MM.1S (cell line): ENCODE data around the gene MTCL1.

Experiments
- DNase-seq: peaks from one replicate; pipeline ENCODE4 v3.0.0-alpha.2; 2015
- H2AFZ ChIP-seq: fragments of 300-600 bp; sonication (generic); 2 replicates; pipeline ENCODE4 v1.6.0; 2016; ENCODE audit warnings: antibody characterized with exemption, low read length
- H3F3A ChIP-seq: fragments of 300-600 bp; sonication (generic); 2 replicates; pipeline ENCODE4 v1.6.1; 2016; ENCODE audit warnings: mild to moderate bottlenecking, antibody characterized with exemption, low read length, moderate library complexity, mixed read lengths; ENCODE audit not compliant: insufficient read depth
- H3K27ac ChIP-seq: fragments of 300-600 bp; sonication (generic); 2 replicates; pipeline ENCODE4 v1.5.1; 2016; ENCODE audit warnings: mild to moderate bottlenecking, low read length
- H3K27me3 ChIP-seq: fragments of 300-600 bp; sonication (generic); replicated peaks from 2 replicates; pipeline ENCODE4 v1.6.0; 2016; ENCODE audit warnings: low read length; ENCODE audit not compliant: insufficient read depth
- H3K36me3 ChIP-seq: fragments of 300-600 bp; sonication (generic); replicated peaks from 2 replicates; pipeline ENCODE4 v1.6.1; 2016; ENCODE audit warnings: mild to moderate bottlenecking, low read length, mixed read lengths; ENCODE audit not compliant: insufficient read depth
- H3K4me1 ChIP-seq: fragments of 300-600 bp; sonication (generic); 2 replicates; pipeline ENCODE4 v1.6.1; 2016; ENCODE audit warnings: low read length, mixed read lengths
- H3K4me2 ChIP-seq: fragments of 300-600 bp; sonication (generic); 2 replicates; pipeline ENCODE4 v1.6.0; 2016; ENCODE audit warnings: low read depth, low read length
- H3K4me3 ChIP-seq: fragments of 300-600 bp; sonication (generic); 2 replicates; pipeline ENCODE4 v1.5.1; 2016; ENCODE audit warnings: low read length, mixed read lengths
- H3K79me2 ChIP-seq: fragments of 300-600 bp; sonication (generic); 2 replicates; pipeline ENCODE4 v1.6.1; 2016; ENCODE audit warnings: mixed run types, low read length, mixed read lengths
- H3K9ac ChIP-seq: fragments of 300-600 bp; sonication (generic); 2 replicates; pipeline ENCODE4 v1.6.1; 2016; ENCODE audit warnings: low read length, mixed read lengths
- H3K9me2 ChIP-seq: fragments of 300-600 bp; sonication (generic); replicated peaks from 2 replicates; pipeline ENCODE4 v1.6.1; 2016; ENCODE audit warnings: mild to moderate bottlenecking, low read length, mixed read lengths; ENCODE audit not compliant: insufficient read depth
- H3K9me3 ChIP-seq: fragments of 300-600 bp; sonication (generic); replicated peaks from 2 replicates; pipeline ENCODE4 v1.6.1; 2016; ENCODE audit warnings: mild to moderate bottlenecking, low read length, mixed read lengths; ENCODE audit not compliant: insufficient read depth
- H4K20me1 ChIP-seq: fragments of 300-600 bp; sonication (generic); 2 replicates; pipeline ENCODE4 v1.6.1; 2016; ENCODE audit warnings: mild to moderate bottlenecking, low read length, moderate library complexity, mixed read lengths; ENCODE audit not compliant: insufficient read depth
- CTCF ChIP-seq: fragments of 300-600 bp; sonication (generic); IDR thresholded peaks from 2 replicates; pipeline ENCODE4 v1.5.1; 2016; ENCODE audit warnings: antibody characterized with exemption, low read length, mixed read lengths
- EZH2 ChIP-seq: fragments of 300-600 bp; sonication (generic); optimal IDR thresholded peaks from 2 replicates; pipeline ENCODE3; 2017; ENCODE audit warnings: low read depth, mild to moderate bottlenecking, antibody characterized with exemption, low read length, mixed read lengths
- EZH2phosphoT487 ChIP-seq: fragments of 300-600 bp; sonication (generic); IDR thresholded peaks from 2 replicates; pipeline ENCODE4 v1.6.1; 2018; ENCODE audit warnings: antibody characterized with exemption, low read length

MTCL1 gene

GRCh38 chr18:8848541-8848940 is 143.2 kb downstream of the MTCL1 start:
- Histone ChIP-seq H2AFZ (no peak overlapping the region), H3K9ac (no peak overlapping the region), H3K4me1 (no peaks in the 10 kb centered on the region), H3K27me3 (no peaks in the 10 kb centered on the region), H4K20me1 (no peaks in the 10 kb centered on the region), H3K4me2 (no peak overlapping the region), H3K79me2 (no peaks in the 10 kb centered on the region), H3K4me3 (no peak overlapping the region), H3K36me3 (no peaks in the 10 kb centered on the region), H3K27ac (no peak overlapping the region), H3K9me2 (no peaks in the 10 kb centered on the region), H3K9me3 (no peaks in the 10 kb centered on the region), H3F3A (no peaks in the 10 kb centered on the region)
- TF ChIP-seq CTCF: no peak
- TF ChIP-seq EZH2phosphoT487: no peak
- no peak for TF ChIP-seq EZH2
- DNase-seq: no peak

- no peaks in the 10 kb centered on the region for H3K27me3 ChIP-seq
- H3K9ac ChIP-seq: no peak overlapping the region
- no peaks in the 10 kb centered on the region for H3K9me2 ChIP-seq
- no peaks in the 10 kb centered on the region for H3K4me1 ChIP-seq
- H3F3A ChIP-seq: no peaks in the 10 kb centered on the region
- H3K79me2 ChIP-seq: no peaks in the 10 kb centered on the region
- H3K27ac ChIP-seq: no peak overlapping the region
- H3K36me3 ChIP-seq: no peaks in the 10 kb centered on the region
- no peak overlapping the region for H3K4me2 ChIP-seq
- no peak for DNase-seq
- TF ChIP-seq EZH2: no peak
- no peak for TF ChIP-seq CTCF
- no peak for TF ChIP-seq EZH2phosphoT487
- no peaks in the 10 kb centered on the region for H3K9me3 ChIP-seq
- no peaks in the 10 kb centered on the region for H4K20me1 ChIP-seq
- H3K4me3 ChIP-seq: no peak overlapping the region
- H2AFZ ChIP-seq: no peak overlapping the region
These were observed 144.3 kb downstream of the MTCL1 start for GRCh38 chr18:8849696-8850095.

- Histone ChIP-seq H3K9me2 (no peaks in the 10 kb centered on the region), H2AFZ (no peak overlapping the region)
- TF ChIP-seq CTCF (no peak), EZH2 (no peak)
These were observed 146.3 kb downstream of the MTCL1 start for GRCh38 chr18:8851659-8852058.

More at GRCh38 chr18:8851659-8852058, 146.3 kb downstream of the MTCL1 start:
- no peak overlapping the region for H3K4me3 ChIP-seq
- H3K27ac ChIP-seq: no peak overlapping the region
- no peaks in the 10 kb centered on the region for H3K79me2 ChIP-seq
- no peaks in the 10 kb centered on the region for H3K27me3 ChIP-seq
- H3K4me1 ChIP-seq: no peaks in the 10 kb centered on the region
- H3K9me3 ChIP-seq: no peaks in the 10 kb centered on the region
- no peaks in the 10 kb centered on the region for H4K20me1 ChIP-seq
- no peak for DNase-seq
- H3K36me3 ChIP-seq: no peaks in the 10 kb centered on the region
- no peaks in the 10 kb centered on the region for H3F3A ChIP-seq
- H3K4me2 ChIP-seq: no peak overlapping the region
- no peak overlapping the region for H3K9ac ChIP-seq
